Measurements from ENCODE around the gene STKLD1.
A peak's percentile ranks its signal among the peaks of the same experiment; 100 is the strongest.
"Not testable (repeated sequence)": the region's sequence is repeated elsewhere in the genome, so short reads cannot be mapped to it uniquely, and the experiment has no call there.

Gene STKLD1

DNA sequence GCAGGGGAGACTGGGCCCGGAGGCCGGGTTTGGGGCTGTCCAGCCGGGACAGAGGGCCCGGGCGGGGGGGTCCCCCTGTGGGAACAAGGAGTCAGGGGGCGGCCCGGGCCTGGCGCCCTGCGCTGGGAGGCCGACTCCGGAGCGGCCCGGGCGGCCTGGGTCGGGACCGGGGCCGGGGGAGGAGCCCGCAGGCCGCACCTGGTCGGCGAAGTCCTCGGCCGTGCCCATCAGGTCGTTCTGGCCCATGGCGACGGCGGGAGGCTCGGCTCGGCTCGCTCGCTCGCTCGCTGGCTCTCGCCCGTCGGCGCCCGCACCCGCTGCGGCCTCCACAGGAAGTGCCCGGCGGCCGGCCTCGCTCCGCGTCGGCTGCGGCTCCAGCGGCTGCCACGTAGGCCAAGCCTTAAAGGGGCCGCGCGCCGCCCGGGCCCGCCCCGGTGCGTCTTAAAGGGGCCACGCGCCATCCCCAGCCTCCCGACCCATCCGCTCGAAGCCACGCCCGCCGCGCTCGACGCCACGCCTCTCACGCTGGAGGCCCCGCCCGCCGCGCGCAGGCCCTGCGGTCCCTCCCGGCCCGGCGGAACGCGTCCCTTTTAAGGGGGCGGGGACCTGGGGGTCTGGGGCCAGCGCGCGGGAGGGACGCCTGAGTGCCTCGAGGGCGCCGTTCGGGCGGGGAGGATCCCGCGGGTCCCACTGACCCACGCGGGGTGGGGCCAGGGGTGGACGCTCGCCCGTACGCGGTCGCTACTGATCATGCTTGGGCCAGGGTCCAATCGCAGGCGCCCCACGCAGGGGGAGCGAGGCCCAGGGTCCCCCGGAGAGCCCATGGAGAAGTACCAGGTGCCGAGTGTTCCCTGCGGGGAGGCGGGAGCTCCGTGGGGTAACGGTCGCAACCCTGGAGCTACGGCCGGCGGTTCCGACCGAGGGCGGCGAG, at the start of gene STKLD1, which contains the start of gene SURF4:
Gene STKLD1, plus strand, starts transcription at position 643 of the 931 bp plus-strand sequence. Its CDS starts 108 bp downstream, at position 751.
Gene SURF4, minus strand, starts transcription at position 337 of the 931 bp plus-strand sequence. Its CDS starts 91 bp downstream, at position 246.
- H3K36me3 ChIP-seq (ENCODE audit: control insufficient read depth, insufficient read depth, low read length, severe bottlenecking): peaks cover 10% of the 10 kb centered on the region
- H3K9me3 ChIP-seq (ENCODE audit: control insufficient read depth, low read length): no peaks in the 10 kb centered on the region
- H3K9ac ChIP-seq (ENCODE audit: low read length): peak within 1 kb of the TSS; percentile 99
- peaks cover 55% of the 10 kb centered on the region for H3K4me1 ChIP-seq (ENCODE audit: control insufficient read depth, insufficient read depth, low read length)
- H3K27me3 ChIP-seq (replicated peaks; ENCODE audit: control insufficient read depth, insufficient read depth, low read length): no peaks in the 10 kb centered on the region
- H3K4me3 ChIP-seq (ENCODE audit: low read length): peak within 1 kb of the TSS; percentile 96
- peak; percentile 99 for DNase-seq (ENCODE audit: low read depth)

DNA sequence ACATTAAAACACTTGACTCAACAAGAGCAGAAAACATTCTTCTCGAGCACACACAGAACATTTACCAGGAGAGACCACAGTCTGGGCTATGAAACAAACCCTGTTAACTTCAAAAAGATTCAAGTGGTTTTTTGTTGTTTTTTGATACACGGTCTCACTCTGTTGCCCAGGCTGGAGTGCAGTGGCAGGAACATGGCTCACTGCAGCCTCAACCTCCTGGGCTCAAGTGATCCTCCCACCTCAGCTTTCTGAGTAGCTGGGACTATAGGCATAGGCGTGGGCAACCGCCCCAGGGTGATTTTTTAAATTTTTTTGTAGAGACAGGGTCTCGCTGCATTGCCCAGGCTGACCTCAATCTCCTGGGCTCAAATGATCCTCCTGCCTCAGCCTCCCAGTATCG, 49.1 kb upstream of the STKLD1 start:
- not testable (repeated sequence) for H3K9me3 ChIP-seq (ENCODE audit: control insufficient read depth, low read length); H3K4me1 ChIP-seq (ENCODE audit: control insufficient read depth, insufficient read depth, low read length); DNase-seq (ENCODE audit: low read depth)

GRCh38 chr9:133327834-133328484, 48.2 kb upstream of the STKLD1 start:
- Histone ChIP-seq H3K9ac (ENCODE audit: low read length) (no peak overlapping the region), H3K36me3 (ENCODE audit: control insufficient read depth, insufficient read depth, low read length, severe bottlenecking) (peaks cover 31% of the 10 kb centered on the region), H3K27me3 (replicated peaks; ENCODE audit: control insufficient read depth, insufficient read depth, low read length) (no peaks in the 10 kb centered on the region), H3K4me3 (ENCODE audit: low read length) (no peak overlapping the region), H3K4me1 (ENCODE audit: control insufficient read depth, insufficient read depth, low read length) (no peaks in the 10 kb centered on the region), H3K9me3 (ENCODE audit: control insufficient read depth, low read length) (peaks cover 4% of the 10 kb centered on the region)
- DNase-seq (ENCODE audit: low read depth): no peak

More for the DNA sequence above, 49.1 kb upstream of the STKLD1 start:
- peaks cover 22% of the 10 kb centered on the region for H3K36me3 ChIP-seq (ENCODE audit: control insufficient read depth, insufficient read depth, low read length, severe bottlenecking)
- not testable (repeated sequence) for H3K27me3 ChIP-seq (replicated peaks; ENCODE audit: control insufficient read depth, insufficient read depth, low read length); H3K4me3 ChIP-seq (ENCODE audit: low read length); H3K9ac ChIP-seq (ENCODE audit: low read length)

DNA sequence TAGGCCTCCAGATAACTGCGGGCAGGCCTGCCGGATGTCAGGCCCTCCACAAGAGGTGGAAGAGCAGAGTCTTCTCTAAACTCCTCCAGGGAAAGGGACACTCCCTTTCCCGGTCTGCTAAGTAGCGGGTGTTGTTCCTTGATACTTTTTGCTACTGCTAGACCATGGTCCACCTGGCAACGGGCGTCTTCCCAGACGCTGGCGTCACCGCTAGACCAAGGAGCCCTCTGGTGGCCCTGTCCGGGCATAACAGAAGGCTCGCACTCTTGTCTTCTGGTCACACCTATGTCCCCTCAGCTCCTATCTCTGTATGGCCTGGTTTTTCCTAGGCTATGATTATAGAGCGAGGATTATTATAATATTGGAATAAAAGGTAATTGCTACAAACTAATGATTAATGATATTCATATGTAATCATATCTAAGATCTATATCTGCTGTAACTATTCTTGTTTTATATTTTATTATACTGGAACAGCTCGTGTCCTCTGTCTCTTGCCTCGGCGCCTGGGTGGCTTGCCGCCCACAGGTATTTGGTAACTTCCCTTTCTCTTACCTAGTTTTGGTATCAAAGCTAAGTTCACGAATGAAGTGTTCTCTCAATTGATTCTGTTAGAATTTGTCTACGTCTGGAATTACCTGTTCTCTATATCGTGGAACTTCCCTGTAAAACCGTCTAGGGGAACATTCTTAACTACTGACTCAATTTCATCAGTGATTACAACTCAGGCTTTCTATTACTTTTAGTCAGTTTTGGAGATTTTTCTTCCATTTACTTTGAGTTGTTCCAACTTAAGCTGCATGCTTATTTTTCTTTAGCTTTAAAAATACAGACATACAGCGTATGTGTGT, 46.6 kb upstream of the STKLD1 start:
- H3K4me1 ChIP-seq (ENCODE audit: control insufficient read depth, insufficient read depth, low read length); H3K9me3 ChIP-seq (ENCODE audit: control insufficient read depth, low read length); H3K27me3 ChIP-seq (replicated peaks; ENCODE audit: control insufficient read depth, insufficient read depth, low read length); H3K4me3 ChIP-seq (ENCODE audit: low read length); H3K9ac ChIP-seq (ENCODE audit: low read length): not testable (repeated sequence)
- peaks cover 45% of the 10 kb centered on the region for H3K36me3 ChIP-seq (ENCODE audit: control insufficient read depth, insufficient read depth, low read length, severe bottlenecking)
- peak; percentile 12 for DNase-seq (ENCODE audit: low read depth)

GRCh38 chr9:133331221-133331620, 44.9 kb upstream of the STKLD1 start:
- H3K9me3 ChIP-seq (ENCODE audit: control insufficient read depth, low read length): no peaks in the 10 kb centered on the region
- no peak for DNase-seq (ENCODE audit: low read depth)
- H3K4me1 ChIP-seq (ENCODE audit: control insufficient read depth, insufficient read depth, low read length): peaks cover 6% of the 10 kb centered on the region
- H3K36me3 ChIP-seq (ENCODE audit: control insufficient read depth, insufficient read depth, low read length, severe bottlenecking): peaks cover 45% of the 10 kb centered on the region
- H3K27me3 ChIP-seq (replicated peaks; ENCODE audit: control insufficient read depth, insufficient read depth, low read length): no peaks in the 10 kb centered on the region
- no peak overlapping the region for H3K9ac ChIP-seq (ENCODE audit: low read length)
- H3K4me3 ChIP-seq (ENCODE audit: low read length): no peak overlapping the region

DNA sequence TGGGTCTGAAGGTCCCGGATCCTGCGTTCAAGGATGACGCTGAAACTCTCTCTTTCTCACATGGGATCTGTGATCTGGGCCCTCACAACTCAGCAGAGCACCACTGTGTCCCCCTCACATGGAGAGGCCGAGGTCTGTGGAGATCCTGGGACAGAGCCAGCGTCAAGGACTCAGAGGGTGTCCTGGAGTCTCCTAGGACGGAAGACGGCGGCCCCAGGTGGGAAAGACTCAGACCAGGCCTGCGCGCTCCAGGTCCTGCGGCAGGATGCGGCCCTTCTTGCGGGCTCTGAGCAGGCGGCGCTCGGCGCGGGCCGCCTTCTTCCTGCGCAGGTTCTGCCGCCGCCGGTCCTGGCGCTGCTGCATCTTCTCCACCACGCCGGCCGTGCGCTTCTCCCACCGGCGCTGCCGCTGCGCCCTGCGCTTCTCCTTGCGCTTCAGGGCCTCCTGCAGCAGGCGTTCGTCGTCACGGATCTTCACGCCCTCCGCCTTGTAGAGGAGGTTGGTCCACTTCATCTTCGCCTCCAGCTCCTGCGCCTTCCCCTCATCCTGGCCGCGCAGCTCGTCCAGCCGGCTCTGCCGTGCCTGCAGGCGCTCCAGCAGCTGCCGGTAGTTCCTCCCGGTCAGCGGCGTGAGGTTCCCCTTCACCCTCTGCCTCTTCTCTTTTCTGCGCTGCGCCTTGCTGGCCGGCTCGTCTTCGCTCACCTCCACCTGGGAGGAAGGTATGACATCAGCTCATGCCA, 44.4 kb upstream of the STKLD1 start:
- Histone ChIP-seq H3K9ac (ENCODE audit: low read length) (no peak overlapping the region), H3K9me3 (ENCODE audit: control insufficient read depth, low read length) (no peaks in the 10 kb centered on the region), H3K4me3 (ENCODE audit: low read length) (no peak overlapping the region), H3K36me3 (ENCODE audit: control insufficient read depth, insufficient read depth, low read length, severe bottlenecking) (peaks cover 45% of the 10 kb centered on the region), H3K4me1 (ENCODE audit: control insufficient read depth, insufficient read depth, low read length) (peaks cover 10% of the 10 kb centered on the region), H3K27me3 (replicated peaks; ENCODE audit: control insufficient read depth, insufficient read depth, low read length) (no peaks in the 10 kb centered on the region)
- no peak for DNase-seq (ENCODE audit: low read depth)

GRCh38 chr9:133332381-133332730, 43.8 kb upstream of the STKLD1 start:
- no peak for DNase-seq (ENCODE audit: low read depth)
- no peaks in the 10 kb centered on the region for H3K27me3 ChIP-seq (replicated peaks; ENCODE audit: control insufficient read depth, insufficient read depth, low read length)
- H3K4me3 ChIP-seq (ENCODE audit: low read length): no peak overlapping the region

DNA sequence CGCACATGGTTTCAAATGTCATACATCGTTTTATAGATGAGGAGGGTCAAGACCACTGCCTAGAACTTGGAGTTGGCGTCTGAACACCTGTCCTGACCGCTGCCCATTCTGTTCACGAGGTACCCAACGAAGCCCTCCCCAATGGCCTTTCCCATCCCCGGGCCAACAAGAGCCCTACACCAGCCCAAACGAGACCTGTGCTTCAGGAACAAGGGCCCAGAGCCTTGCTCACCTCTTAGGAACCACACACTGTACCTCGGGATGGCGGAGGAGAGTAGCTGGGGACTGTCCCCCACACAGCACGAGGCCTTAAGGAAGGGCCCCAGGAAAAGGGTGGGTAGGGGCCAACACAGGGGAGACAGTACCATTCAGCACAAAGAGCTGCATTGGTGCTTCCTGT, 43.2 kb upstream of the STKLD1 start:
- Histone ChIP-seq H3K9ac (ENCODE audit: low read length) (no peak overlapping the region), H3K9me3 (ENCODE audit: control insufficient read depth, low read length) (no peaks in the 10 kb centered on the region), H3K36me3 (ENCODE audit: control insufficient read depth, insufficient read depth, low read length, severe bottlenecking) (peaks cover 45% of the 10 kb centered on the region), H3K4me1 (ENCODE audit: control insufficient read depth, insufficient read depth, low read length) (peaks cover 10% of the 10 kb centered on the region), H3K27me3 (replicated peaks; ENCODE audit: control insufficient read depth, insufficient read depth, low read length) (no peaks in the 10 kb centered on the region), H3K4me3 (ENCODE audit: low read length) (no peak overlapping the region)
- DNase-seq (ENCODE audit: low read depth): no peak

More at GRCh38 chr9:133332381-133332730, 43.8 kb upstream of the STKLD1 start:
- Histone ChIP-seq H3K36me3 (ENCODE audit: control insufficient read depth, insufficient read depth, low read length, severe bottlenecking) (peaks cover 45% of the 10 kb centered on the region), H3K9ac (ENCODE audit: low read length) (no peak overlapping the region), H3K9me3 (ENCODE audit: control insufficient read depth, low read length) (no peaks in the 10 kb centered on the region), H3K4me1 (ENCODE audit: control insufficient read depth, insufficient read depth, low read length) (peaks cover 10% of the 10 kb centered on the region)

- DNase-seq (ENCODE audit: low read depth): no peak
- H3K4me3 ChIP-seq (ENCODE audit: low read length): no peak overlapping the region
- no peak overlapping the region for H3K9ac ChIP-seq (ENCODE audit: low read length)
Measured at GRCh38 chr9:133333566-133333965, 42.6 kb upstream of the STKLD1 start.

GRCh38 chr9:133334161-133334560, 42.0 kb upstream of the STKLD1 start:
- DNase-seq (ENCODE audit: low read depth): no peak
- Histone ChIP-seq H3K4me3 (ENCODE audit: low read length) (no peak overlapping the region), H3K4me1 (ENCODE audit: control insufficient read depth, insufficient read depth, low read length) (peaks cover 10% of the 10 kb centered on the region), H3K9me3 (ENCODE audit: control insufficient read depth, low read length) (no peaks in the 10 kb centered on the region), H3K27me3 (replicated peaks; ENCODE audit: control insufficient read depth, insufficient read depth, low read length) (no peaks in the 10 kb centered on the region), H3K9ac (ENCODE audit: low read length) (no peak overlapping the region), H3K36me3 (ENCODE audit: control insufficient read depth, insufficient read depth, low read length, severe bottlenecking) (peaks cover 49% of the 10 kb centered on the region)

More at GRCh38 chr9:133333566-133333965, 42.6 kb upstream of the STKLD1 start:
- H3K9me3 ChIP-seq (ENCODE audit: control insufficient read depth, low read length): no peaks in the 10 kb centered on the region
- H3K27me3 ChIP-seq (replicated peaks; ENCODE audit: control insufficient read depth, insufficient read depth, low read length): no peaks in the 10 kb centered on the region
- peaks cover 45% of the 10 kb centered on the region for H3K36me3 ChIP-seq (ENCODE audit: control insufficient read depth, insufficient read depth, low read length, severe bottlenecking)
- H3K4me1 ChIP-seq (ENCODE audit: control insufficient read depth, insufficient read depth, low read length): peaks cover 10% of the 10 kb centered on the region

Data from adipocyte (in vitro differentiated cells).